ENCODE data around the gene TAP1.

TAP1 gene

DNA sequence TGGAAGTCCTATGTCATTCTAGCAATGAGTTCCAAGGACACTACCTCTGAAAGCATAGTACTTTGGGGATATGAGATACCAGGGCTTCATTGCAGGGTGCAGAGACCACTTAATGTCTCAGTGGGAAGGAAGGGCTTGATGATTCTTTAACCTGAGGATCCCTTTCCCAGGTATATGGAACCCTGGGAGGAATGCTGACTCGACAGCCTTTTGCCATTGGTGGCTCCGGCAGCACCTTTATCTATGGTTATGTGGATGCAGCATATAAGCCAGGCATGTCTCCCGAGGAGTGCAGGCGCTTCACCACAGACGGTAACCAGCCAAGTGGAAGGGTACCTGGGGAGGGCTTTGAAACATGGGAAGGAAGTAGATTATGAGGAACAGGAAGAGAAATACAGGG is 4.7 kb upstream of the TAP1 start:
- no peak for DNase-seq

DNA sequence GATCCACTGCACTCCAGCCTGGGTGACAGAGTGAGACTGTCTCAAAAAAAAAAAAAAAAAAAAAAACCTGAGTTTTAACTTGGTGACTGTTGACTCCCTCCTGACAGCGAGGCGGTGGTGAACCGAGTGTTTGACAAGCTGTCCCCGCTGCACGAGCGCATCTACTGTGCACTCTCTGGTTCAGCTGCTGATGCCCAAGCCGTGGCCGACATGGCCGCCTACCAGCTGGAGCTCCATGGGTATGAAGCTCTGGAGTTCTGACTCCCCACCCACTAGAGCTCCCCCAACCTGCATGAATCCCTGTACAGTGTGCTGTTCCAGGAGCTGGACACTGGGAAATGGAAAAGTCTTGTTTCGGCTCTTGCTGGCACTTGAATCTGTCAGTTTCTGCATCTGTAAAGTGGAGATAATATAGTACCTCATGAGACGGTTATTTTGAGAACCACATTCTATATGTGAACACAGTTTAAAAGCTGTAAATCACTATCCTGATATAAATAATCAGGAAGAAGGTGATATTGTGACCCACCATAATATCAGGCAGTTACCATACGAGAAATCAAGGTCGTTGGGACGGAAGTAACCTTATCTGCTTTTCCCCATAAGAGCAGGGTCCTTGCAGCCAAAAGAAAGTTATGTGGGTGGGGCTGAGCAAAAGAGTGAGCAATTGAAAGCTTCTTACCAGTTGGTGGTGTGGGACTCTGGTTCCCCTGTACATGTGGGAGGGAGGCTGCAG is 3.8 kb upstream of the TAP1 start:
- no peak for DNase-seq

DNA sequence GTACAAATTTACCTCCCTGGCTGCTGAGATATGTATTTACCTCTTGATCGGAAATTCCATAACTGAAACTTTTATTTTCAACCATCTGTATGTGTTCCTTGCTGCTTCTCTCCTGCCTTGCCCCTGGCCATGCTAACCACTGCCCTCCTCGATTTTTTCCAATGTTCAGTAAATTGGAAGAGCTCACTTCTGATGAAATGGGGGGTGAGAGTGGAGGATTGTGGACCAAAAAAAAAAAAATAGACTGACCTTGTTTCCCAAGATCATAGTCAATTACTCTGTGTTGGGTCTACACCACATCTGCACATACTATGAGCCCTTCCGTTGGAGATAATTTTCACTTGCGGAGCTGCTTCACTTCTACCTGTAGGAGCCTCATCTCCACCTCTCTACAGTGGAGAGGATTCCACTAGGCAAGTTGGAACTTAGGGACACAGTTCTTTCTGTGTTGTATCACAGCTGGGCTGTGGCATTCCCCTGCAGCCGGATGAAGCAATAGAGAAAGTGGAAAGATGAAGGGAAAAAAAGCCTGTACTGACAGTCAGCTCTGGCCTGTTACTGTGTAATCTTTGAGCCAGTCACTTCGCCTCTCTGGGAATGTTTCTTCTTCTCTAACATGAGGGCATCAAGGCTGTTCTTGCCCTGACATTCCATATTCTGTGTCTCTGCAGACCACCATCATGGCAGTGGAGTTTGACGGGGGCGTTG is 2.1 kb upstream of the TAP1 start:
- DNase-seq = no peak

DNA sequence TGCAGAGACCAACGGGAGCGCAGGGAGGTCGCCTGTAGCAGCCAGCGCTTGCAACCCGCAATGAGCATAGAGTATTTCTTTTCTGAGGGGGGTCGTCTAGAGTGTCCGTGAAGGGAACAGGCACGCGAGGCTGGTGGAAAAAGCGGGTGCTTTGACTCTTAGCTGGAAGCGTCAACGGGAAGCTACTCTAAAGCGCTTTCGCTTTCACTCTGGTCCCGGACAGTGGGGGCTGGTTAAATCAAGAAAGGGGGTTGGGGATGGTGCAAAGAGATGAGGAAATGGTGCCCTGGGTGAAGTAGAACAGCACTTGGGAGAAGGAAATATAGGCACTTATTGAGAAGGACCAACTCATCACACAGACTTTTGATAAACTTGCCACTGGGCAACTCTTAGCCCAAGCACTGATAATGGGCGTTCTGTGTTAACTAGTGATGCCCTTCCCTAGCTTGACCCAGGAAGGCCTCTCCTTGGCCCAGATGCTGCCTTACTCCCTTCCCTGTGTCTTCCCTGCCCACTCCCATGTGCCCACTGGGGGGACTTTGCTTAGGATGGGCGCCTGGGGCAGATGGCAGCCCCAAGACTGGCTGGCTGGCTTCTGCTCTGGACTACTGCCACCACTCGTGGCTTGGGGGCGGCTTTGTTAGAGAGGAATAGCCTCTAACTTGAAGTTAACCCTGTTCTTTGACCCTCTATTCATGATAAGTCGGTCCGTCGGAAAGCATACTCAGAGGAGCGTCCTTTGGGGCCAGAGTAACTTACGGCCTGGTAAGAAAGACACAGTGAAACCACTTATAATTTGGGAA is 1.1 kb upstream of the TAP1 start:
- DNase-seq = peak; percentile 49

DNA sequence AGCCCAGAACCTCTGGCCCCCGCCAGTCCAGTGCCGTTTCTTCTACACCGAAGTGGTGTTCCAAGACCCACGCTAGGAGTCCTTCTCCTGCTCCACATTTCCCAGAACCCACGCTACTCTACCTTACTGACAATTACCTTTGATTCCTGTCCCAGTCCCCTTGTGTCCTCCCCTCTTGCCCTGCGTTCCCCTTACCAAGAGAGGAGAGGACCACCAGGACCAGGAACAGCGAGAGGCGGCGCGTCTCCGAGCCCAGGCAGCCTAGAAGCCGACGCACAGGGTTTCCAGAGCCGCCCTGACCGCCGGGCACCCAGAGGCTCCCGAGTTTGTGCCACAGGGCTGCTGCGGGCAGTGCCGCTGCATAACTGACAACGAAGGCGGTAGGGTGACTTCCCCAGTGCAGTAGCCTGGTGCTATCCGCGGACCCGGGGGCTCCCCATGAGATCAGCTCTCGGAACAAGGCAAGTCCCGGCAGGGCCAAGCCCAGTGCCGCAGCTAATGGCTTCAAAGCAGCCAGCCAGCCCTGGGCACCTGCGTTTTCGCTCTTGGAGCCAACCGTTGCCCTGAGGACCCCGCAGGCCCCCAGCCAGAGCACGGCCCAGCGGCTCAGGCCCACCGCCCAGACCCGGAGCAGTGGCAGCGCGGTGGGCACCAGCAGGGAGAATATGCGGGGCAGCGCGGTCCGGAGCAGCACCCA is 512 bp downstream of the TAP1 start:
- peak; percentile 35 for DNase-seq

DNA sequence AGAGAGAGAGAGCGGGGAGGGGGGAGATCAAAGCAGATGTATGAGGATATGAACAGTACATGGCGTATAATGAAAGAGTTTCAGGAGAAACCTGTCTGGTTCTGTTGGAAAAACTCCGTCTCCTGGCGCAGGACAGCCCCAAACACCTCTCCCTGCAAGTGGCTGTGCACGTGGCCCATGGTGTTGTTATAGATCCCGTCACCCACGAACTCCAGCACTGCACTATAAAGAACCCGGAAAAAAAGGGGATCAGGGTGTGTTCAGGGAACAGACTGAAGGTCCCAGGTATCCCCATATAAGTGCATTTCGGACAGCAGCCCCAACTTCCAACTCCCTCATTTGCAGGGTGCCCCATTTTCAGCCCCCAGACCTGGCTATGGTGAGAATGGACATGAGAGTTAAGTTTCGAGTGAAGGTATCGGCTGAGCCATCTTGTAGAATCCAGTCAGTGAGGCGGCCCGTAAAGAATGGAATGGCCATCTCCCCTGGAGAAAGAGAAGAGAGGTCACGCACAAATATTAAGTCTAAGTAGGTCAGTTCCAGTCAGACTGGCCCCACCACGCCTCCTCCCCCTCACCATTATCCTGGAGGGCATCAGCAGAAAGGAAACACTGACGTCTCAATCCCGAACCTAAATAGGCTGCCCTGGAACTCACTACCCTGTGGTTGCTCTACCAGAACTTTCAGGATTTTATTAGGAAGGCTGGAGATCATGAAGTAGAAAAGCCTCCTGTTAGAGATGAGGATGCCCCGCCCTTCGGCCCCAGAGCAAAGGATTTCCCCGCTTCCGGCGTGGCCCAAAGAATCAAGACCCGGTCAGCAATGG is 1.3 kb downstream of the TAP1 start:
- no peak for DNase-seq

DNA sequence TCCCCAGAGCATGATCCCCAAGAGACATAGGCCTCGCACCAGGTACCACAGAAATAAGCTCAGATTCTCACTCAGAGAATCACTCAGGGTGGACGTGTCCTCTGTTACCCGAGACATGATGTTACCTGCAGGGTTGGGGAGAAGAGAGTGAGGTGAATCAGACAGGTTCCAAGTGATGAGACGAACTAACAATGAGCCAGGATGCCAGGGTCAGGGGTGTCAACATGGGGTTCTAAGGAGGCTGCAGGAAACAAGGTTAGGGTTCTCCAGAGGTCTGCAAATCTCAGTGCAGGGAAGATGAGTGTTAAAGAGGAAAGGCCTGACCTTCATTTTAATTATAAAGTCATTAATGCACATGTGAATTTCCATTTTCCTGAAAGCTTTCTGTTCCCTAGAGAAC is 2.5 kb downstream of the TAP1 start:
- no peak for DNase-seq

DNA sequence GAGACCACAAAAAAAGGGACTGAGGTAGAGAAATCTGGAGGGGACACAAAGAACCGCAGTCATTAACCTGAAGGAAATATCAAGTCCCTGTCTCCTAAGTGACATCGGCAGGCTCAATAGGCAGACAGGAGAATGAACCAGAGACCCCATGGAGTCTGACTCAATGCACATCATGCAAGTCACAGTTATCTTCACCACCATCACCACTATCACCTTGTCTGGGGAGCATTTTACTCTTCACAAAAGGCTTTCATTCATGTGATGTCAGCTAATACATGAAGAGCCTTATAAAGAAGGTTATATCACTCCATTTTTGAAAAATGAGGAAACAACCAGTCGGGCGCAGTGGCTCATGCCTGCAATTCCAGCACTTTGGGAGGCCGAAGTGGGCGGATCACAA is 4.4 kb downstream of the TAP1 start:
- DNase-seq = no peak

DNA sequence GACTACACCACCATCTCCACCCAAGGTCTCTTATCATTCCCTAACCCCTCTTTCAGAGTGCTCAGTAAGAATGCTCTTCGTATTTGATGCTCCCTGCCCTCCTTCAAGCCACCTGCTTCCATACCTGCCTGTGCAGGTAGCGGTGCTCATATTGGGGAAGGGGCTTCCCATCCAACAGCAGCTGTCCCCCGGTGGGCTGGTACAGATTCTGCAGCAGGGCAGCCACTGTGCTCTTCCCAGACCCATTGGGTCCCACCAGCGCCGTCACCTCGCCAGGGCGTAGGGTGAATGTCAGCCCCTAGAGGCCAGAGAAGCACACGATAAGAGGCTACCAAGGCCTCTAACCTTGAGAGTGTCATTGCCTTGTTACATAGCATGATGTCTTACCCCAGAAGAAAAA is 5.7 kb downstream of the TAP1 start:
- no peak for DNase-seq

DNA sequence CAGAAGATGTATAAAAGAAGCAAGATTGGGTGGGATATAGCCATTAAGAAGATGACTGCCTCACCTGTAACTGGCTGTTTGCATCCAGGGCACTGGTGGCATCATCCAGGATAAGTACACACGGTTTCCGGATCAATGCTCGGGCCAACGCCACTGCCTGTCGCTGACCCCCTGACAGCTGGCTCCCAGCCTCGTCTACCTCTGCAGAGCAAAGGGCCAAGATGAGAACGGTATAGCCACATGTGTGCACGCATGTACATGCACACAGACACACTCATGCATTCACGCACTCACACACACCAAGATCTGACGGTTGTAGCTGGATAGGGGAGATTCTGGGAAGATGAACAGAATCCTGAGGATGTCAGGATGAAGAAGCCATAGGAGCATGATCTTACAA is 6.5 kb downstream of the TAP1 start:
- no peak for DNase-seq

DNA sequence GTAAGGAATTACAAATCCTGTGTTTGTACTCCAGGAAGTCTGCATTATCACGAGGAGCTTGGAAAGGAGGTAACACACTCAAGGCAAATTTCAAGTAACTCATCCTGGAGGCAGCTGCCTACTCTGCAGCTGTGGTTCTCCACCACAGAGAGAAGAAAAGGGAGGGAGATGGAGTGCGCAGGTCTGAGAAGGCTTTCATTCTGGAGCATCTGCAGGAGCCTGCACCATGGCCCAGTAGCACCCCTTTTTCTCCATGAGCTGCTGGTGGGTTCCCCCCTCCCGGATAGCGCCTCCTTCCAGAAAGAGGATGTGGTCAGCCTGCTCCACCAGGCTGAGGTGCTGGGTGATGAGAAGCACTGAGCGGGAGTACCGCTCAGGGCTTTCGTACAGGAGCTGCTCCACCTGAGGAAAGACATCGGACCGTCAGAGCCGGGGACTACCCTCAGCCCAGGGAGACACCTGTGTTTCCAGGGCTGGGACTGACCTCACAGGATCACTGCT is 8.1 kb downstream of the TAP1 start:
- no peak for DNase-seq

DNA sequence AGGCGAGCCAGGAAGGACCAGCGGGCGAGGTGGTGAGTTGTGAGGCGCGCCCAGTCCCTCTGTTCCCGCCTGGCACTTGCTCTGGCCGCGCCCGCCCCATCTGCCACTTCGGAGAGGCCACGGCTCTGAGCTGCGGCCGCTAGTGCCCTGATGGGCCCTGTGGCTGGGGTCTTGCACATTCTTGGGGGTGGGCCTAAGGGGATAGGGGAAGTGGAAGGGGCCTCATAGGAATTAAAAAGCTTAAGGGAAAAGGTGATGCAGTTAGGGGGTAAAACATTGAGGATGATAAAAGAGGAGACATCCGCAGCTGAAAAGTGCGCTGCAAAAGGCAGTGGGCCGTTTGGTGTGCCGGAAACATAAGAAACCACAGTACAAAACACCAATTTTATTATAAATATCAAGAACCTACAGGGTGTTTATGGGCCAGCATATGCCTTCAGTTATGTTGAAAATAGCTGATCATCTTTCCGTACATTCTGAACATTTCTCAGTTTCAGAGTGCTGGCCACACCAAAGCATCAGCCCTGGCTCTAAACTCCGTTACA is 8.6 kb downstream of the TAP1 start:
- DNase-seq = no peak

DNA sequence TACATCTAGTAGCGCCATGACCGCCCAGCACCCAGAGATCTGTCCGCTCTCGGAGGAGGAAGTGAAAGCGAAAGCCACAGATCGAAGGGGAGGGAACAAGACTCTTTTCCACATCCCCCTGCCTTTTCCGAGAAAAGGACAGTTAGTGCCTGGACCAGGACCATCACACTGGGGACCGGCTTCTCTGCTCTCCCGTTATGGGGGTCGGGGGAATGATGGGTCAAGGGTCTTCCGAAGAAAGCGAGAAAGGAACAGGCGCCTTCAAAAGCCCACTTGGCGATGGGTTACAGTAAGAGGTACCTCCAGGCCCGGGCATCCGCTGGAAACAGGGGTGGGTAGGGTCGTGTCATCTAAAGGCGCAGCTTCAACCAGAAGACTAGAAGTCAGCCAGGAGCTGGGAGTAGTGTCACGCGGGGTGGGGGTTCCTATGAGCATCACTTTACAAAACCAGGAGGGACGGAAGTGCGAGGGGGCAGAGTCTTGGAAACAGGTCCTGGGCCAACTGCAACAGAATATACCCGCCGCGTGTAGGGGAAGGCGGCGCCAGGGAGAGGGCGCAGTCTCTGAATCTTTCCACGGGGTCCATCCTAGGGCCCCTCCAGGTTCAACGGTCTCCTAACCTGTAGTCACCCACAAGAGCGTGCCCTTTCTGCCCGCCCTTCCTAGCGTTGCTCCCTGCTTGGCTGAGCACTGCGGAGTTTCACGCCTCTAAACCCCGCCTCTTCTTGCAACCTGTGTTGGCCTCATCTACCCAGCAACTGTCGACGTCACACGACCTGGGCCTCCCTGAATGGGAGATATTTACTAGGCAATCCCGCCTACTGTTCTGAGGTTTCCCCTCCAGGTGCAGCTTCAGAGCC is 9.3 kb downstream of the TAP1 start, which contains the start of gene PSMB8:
TSS of gene PSMB8 (minus strand) at position 69 of the 860 bp plus-strand sequence. CDS start at position 18, 51 bp downstream.
- DNase-seq = peak; percentile 98

DNA sequence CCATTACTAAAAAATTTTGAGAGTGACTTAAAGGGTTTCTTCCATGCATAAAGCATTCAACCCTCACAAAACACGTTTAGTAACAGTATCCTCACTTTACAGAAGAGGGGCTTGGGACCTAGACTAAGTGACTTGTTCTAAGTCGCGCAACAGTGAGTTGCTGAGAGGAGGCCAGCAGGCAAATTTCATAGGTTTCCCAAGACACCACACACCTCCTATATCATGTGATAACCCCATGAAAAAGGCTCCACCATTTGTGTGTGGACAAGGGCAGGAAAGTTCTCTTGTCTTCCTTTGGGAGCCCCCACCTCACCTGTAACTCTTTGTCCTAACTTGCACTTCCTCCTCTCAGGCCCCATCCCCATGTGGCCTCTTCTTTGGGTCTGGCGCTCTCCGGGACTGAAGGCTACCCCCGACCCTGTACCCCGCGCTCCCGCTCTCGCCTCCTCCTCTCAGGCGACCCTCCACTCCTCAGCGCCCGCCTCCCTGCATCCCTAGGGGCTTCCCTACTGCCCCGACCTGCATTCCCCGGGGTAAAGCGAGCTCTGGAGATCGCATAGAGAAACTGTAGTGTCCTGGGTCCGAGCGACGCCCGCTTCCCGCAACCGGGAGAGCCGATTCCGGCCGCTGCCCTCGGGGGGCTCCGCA is 10.0 kb downstream of the TAP1 start:
- DNase-seq = no peak

DNA sequence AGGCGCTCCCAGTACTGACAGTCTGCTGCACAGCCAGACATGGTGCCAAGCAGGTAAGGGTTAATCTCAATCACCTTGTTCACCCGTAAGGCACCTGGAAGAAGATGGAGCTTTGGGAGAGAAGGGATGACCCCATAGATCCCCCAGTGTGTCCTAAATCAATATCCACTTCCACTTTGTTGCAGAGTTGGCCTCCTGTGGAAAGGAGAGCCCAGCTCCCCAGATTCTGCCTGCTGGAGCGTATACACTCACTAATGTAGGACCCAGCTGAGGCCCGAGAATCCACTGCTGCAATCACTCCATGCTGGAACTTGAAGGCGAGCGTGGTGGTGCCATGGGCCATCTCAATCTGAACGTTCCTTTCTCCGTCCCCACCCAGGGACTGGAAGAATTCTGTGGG is 10.8 kb downstream of the TAP1 start:
- DNase-seq = no peak

DNA sequence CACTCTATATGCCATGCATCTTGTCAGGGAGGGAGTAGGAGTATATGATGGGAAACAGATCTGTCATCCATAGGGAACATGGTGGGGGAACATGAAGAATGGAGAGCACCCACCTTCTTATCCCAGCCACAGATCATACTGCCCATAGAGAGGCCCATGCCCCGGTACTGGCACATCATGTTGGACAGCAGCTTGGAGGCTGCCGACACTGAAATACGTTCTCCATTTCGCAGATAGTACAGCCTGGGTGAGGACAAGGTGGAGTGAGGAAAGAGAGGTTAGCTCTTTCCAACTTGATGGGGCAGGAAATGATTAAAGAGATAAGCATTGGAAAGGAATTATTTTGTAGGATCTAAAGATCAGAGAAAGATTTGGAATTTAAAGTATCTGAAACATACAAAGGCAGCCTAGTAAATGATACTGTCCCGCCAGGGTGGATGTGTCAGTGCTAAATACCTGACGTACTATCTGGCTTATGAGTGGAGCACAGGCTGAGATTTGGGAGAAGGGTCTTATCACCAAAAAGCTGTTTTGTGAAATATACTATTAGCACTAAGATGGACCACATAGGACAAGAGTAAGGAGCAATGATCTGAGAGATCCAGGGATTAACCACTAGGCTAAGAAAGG is 11.4 kb downstream of the TAP1 start:
- no peak for DNase-seq

DNA sequence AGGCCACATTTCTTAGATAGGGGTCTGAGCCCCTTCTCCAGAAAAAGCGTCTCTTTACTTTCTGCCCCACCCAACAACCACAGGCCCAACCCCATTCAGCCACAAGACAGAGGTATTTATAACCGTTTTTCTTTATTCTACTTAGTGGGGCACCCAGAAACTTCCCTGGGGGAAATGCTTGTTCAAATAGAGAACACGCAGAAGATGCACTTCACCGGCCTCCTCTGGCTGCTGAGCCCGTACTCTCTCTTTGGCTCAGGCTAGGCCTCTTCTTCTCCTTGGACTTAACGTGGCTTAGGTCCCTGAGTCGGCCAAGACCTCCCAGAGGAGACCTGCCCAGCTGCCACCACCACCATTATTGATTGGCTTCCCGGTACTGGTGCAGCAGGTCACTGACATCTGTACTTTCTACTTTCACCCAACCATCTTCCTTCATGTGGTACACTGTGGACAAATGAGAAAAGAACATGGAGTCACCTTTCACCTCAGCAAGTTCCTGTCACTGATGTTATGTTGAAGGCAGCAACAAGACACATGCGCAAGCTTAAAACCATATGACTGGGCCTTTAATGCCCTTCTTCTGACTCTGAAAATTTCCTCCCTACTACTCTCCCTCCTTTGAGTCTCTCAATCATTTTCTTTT is 12.8 kb downstream of the TAP1 start:
- DNase-seq = no peak

DNA sequence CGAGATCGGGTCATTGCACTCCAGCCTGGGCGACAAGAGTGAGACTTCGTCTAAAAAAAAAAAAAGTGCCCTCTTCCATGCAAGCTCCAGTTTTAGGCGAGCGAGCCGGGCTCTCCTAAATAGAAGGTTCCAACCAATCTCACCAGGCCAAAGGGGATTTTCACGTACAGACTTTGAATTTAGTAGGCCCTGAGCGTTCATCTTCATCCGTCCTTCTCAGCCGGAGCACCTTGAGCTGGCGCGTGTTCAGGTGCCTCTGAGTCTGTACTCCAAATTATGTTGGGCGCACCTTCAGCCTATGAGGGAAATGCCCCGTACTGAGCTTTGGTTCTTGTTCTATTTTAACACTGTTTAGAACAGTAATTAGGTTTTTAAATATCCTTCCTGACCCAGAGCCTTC is 14.1 kb downstream of the TAP1 start:
- DNase-seq = no peak
